ENCODE results near the gene ARHGEF28.

DNA sequence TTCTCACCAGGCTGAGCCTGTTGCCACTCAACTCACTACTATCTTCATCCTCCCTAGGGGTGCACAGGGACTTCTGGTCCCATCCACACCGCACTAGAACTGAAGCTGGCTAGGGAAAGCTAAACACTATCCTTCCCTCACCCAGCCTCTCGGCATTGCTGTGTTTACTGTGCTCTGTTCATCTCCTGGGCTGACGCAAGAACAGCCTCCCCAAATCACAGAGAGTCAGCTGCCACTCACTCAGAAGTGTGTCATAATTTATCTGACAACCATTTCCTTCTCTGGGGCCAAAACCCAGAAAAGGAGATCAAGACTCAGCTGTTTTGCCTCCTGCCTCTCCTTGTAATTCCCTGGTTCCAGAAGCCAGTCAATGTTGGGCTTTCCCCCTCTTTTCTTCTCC is 92.8 kb downstream of the ARHGEF28 start:
- no peak for TF ChIP-seq POLR2AphosphoS5 (IDR thresholded peaks at IDR 0.05; ENCODE audit: low read depth)
- TF ChIP-seq CTCF (IDR thresholded peaks at IDR 0.05; ENCODE audit: insufficient read depth, low read length) = no peak

All from HL-60 (cell line).